Choroid plexus epithelial cell (primary cell): ENCODE data around the gene TMEM200A.

Experiments
- DNase-seq: peaks from one replicate; pipeline ENCODE4 v3.0.0-alpha.2; 2010; ENCODE audit warnings: low read depth
- H3K4me3 ChIP-seq: 2 replicates; pipeline ENCODE4 v1.5.1; 2011; ENCODE audit warnings: low read depth, mild to moderate bottlenecking, control low read depth, low read length, moderate library complexity
- TF ChIP-seq, protein P1 (sequence below): conservative IDR thresholded peaks from 2 replicates; pipeline ENCODE4 v1.5.1; 2011; ENCODE audit warnings: low read depth, mild to moderate bottlenecking, control low read depth, inconsistent platforms, low read length, moderate library complexity

TMEM200A gene

DNA sequence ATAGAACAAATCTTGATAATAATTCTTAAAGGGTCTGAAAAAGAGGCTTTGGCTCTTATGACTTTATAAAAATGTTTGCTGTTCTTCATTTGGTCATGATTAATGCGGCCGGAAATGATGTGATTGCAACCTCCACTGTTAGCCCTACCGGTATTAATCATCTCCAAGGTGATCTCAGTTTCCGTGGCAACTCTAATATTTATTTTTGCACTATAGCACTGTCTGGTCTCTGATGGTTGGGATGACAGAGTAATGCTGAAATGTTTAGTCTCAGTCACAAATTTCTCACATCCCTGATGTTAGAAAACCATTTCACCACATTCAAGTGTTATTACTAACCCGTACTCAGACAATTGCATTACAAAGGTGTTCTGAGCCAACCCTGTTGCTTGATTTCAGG is 87.4 kb downstream of the TMEM200A start:
- H3K4me3 ChIP-seq: no peak overlapping the region
- TF ChIP-seq, protein P1, sequence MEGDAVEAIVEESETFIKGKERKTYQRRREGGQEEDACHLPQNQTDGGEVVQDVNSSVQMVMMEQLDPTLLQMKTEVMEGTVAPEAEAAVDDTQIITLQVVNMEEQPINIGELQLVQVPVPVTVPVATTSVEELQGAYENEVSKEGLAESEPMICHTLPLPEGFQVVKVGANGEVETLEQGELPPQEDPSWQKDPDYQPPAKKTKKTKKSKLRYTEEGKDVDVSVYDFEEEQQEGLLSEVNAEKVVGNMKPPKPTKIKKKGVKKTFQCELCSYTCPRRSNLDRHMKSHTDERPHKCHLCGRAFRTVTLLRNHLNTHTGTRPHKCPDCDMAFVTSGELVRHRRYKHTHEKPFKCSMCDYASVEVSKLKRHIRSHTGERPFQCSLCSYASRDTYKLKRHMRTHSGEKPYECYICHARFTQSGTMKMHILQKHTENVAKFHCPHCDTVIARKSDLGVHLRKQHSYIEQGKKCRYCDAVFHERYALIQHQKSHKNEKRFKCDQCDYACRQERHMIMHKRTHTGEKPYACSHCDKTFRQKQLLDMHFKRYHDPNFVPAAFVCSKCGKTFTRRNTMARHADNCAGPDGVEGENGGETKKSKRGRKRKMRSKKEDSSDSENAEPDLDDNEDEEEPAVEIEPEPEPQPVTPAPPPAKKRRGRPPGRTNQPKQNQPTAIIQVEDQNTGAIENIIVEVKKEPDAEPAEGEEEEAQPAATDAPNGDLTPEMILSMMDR: no peak
- DNase-seq: peak; percentile 85

DNA sequence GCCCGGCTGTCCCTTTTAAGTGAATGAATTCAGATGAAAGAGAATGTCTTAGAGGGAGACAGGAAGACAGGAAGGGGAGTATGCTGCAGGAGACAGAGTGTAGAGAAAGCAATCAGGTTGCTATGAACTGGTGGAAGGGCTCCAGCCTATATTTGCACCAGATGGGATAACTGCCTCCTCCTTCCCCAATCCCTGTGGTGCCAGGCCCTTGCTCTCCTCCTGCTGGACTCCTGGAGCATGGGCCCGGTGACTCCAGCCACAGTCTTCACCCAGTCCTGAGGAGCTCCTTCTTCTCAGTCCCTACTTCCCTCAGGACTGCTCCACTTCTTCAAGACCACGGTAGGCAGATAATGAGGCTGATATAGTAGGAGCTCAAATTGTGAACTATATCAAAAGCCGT is 91.8 kb downstream of the TMEM200A start:
- TF ChIP-seq, protein P1: peak; percentile 34
- H3K4me3 ChIP-seq: no peak overlapping the region
- peak; percentile 22 for DNase-seq

DNA sequence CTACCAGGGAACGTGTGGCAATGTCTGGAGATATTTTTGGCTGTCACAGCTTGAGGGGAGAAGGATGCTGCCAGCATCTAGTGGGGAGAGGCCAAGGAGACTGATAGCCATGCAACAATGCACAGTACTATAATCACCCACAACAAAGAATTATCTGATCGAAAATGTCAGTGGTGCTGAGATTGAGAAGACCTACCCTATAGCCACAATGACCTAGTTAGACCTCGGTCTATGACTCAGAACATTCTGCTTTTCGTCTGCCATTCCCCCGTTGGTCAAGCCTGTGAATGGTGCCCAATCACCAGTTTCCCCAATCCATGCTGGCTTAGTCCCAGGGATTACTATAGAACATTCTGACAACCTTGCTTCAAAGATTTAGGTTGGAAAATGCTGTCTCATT is 93.5 kb downstream of the TMEM200A start:
- TF ChIP-seq, protein P1: no peak
- no peak overlapping the region for H3K4me3 ChIP-seq
- no peak for DNase-seq

DNA sequence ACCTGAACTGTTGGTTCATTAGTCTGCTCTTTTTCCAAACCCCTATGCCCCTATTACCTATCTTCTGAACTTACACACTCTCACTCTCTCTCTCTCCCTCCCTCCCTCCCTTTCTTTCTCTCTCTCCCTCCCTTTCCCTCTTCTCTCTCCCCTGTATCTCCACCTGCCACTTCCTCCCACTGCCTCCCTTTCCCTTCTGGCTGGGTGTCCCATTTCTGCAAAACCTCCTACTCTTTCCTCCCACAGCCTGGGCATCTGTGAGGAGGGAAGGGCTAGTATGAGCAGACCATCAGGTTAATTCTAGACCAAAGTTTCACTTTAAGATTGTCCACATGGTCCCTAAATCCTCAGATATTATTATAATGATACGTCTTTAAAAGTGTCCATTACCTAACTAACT is 95.1 kb downstream of the TMEM200A start:
- H3K4me3 ChIP-seq: no peak overlapping the region
- TF ChIP-seq, protein P1: no peak

DNA sequence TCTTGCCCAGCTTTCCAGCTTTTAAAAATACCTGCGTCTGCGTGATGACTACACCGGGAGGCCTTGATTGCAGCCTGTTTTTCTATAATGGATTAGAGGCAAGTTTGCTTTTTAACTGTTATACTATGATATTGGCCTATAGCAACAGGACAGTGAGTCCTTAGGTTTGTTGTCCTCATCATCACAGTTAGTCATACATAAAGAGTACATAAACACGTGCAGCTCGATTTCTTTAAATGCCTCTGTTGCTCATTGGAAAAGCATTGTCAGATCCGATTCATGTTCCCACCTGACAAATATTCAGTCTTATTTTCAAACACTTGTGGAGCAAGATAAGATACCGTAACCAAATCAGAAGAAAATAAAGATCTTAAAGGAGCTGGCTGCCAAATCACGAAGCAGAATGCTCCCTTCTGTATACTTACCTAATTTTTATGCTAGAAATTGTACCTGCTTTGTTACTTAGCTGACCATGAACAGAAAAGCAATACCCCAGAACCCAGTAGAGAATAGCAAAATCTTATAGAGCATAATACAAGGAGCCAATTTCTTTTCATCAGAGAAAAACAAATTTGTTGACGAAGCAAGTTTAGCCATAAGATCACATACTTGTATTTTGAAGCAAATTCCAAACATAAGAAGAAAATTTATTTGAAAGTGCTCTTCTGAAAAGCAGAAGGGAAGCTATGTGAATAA is 100.4 kb downstream of the TMEM200A start:
- TF ChIP-seq, protein P1: no peak
- peak; percentile 44 for DNase-seq
- no peak overlapping the region for H3K4me3 ChIP-seq

More for the DNA sequence above, 95.1 kb downstream of the TMEM200A start:
- DNase-seq: no peak

DNA sequence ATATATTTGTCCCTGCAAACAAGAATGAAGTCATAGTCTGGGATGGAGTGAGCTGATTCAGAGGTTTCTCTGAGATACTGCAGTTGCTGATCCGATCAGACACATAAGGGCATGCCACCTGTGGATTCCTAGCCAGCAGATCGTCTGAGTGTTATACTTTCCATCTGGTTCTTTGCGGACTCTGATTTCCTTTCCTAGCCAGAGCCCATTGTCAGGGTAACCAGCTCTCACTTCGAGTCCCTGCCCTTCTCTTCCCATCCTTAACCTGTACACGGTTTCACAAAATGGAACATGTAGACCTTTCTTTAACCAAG is 100.9 kb downstream of the TMEM200A start:
- H3K4me3 ChIP-seq: no peak overlapping the region
- peak; percentile 68 for DNase-seq

More for the DNA sequence above, 100.9 kb downstream of the TMEM200A start:
- TF ChIP-seq, protein P1: no peak
